Small intestine (tissue), 7 donors: ENCODE results near the gene HOXD11. TPM values are rescaled to one million over a fixed set of nuclear protein-coding genes. Genes with fewer than 3 reads are reported as not detected.

Source experiments
- DNase-seq, 2 donors: peaks; one replicate each; pipeline versions ENCODE4 v3.0.0 to v3.0.0-alpha.2; 2013
- FAIRE-seq: peaks from 2 replicates; lab custom pipeline; 2012; peaks lifted over from hg19 to GRCh38; lab: Jason Lieb, UNC
- H3K27ac ChIP-seq, 3 donors: one replicate each; pipeline ENCODE4 v1.5.1; 2013; ENCODE audit warnings: low read length in 2 of 3, mild to moderate bottlenecking in 2 of 3, control low read depth in 1 of 3, inconsistent platforms in 1 of 3, low read depth in 1 of 3, moderate library complexity in 1 of 3
- H3K27me3 ChIP-seq, 3 donors: one replicate each; pipeline ENCODE4 v1.6.1; 2013; ENCODE audit warnings: low read length in 3 of 3, inconsistent platforms in 1 of 3; ENCODE audit not compliant: control insufficient read depth in 3 of 3, insufficient read depth in 3 of 3
- H3K36me3 ChIP-seq, 3 donors: one replicate each; pipeline ENCODE4 v1.6.1; 2013; ENCODE audit warnings: low read length in 3 of 3, inconsistent platforms in 1 of 3, low read depth in 1 of 3, mild to moderate bottlenecking in 1 of 3, moderate library complexity in 1 of 3; ENCODE audit not compliant: control insufficient read depth in 3 of 3, insufficient read depth in 2 of 3
- H3K4me1 ChIP-seq, 3 donors: one replicate each; pipeline ENCODE4 v1.6.1; 2013; ENCODE audit warnings: low read length in 2 of 3, inconsistent platforms in 1 of 3, low read depth in 1 of 3, mild to moderate bottlenecking in 1 of 3, moderate library complexity in 1 of 3; ENCODE audit not compliant: control insufficient read depth in 3 of 3, insufficient read depth in 2 of 3
- H3K4me3 ChIP-seq, 3 donors: one replicate each; pipeline ENCODE4 v1.5.1; 2013; ENCODE audit warnings: low read length in 3 of 3, control low read depth in 1 of 3, inconsistent platforms in 1 of 3, low read depth in 1 of 3, mild to moderate bottlenecking in 1 of 3, moderate library complexity in 1 of 3
- H3K9me3 ChIP-seq, 2 donors: one replicate each; pipeline ENCODE4 v1.6.1; 2013; ENCODE audit warnings: low read depth in 1 of 2, low read length in 1 of 2; ENCODE audit not compliant: control insufficient read depth in 2 of 2, insufficient read depth in 1 of 2
- WGBS, 3 donors: extraction: QIAGEN DNeasy Blood & Tissue Kit; methylation state at CpG; one replicate each; pipeline ENCODE4 v1.1.7; 2013; 5-methylcytosine and 5-hydroxymethylcytosine counted together
- polyA plus RNA-seq, 4 donors: library from polyadenylated mRNA; stranded (reverse) in 3 of 4; unstranded in 1 of 4; fragments of 200-250 nt in 3 of 4; fragments of 120-200 nt in 1 of 4; gene quantifications; one replicate each; pipeline versions ENCODE4 v1.2.1 to v1.2.3, GENCODE V29; 2013
- donor health status: healthy with polysubstance abuse.
- donor health status: control.
- donor health status: control.
- donor health status: Bipolar disorder and iron deficiency.
- donor health status: healthy.

HOXD11 gene
- polyA plus RNA-seq, 4 donors: not detected

DNA sequence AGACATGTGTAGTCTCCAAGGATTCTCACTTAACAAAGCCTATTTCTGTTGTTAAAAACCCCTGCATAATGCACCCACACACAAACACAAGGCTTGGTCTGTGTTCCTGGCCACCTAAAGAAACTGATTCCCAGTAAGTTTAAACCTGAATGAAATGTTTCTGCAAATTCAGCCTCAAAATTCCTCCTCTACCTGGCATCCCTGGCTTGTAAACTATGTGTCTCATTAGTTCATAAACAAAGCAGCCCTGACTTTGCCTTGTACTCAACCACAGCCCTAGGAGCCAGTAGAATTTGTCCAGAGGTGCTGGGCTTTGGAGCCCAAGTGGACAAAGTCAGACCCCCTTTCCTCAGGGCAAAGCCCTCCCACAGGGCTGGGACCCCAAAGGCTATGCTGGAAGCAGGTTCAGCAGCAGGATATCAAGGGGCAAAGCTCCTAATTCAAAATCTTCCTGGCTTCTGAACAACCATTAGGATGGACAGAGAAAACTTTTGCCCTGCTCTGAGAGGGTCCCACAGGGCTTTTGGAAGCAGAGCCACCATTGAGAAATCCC is 17.2 kb upstream of the HOXD11 start:
- H3K27ac ChIP-seq: no peak overlapping the region

DNA sequence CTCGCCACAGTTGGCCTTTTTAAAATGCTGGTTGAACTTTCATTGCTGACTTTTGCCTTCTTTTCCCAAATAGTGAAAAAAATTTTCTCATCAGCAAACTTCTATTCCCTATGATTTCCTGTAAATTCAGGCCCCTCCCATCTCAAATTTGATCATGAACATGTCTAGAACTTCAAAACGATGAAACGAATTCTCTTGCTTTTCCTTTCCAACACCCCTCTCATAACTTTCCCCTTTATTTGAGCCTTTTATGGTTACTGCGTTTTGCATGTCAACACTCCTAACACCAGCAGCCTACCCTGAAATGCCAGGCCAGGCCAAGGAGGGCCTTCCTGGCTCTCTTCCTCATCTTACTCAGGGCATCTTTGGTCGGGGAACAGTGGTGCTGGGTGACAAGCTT is 16.2 kb upstream of the HOXD11 start:
- WGBS, 3 donors: 19 to 20% (median 19%) methylated on average over 5 of the region's 5 CpGs
- peaks cover 19 to 95% (median 70%) of the 10 kb centered on the region in 3 donors for H3K27me3 ChIP-seq
- H3K4me3 ChIP-seq: no peak overlapping the region
- no peak for FAIRE-seq
- no peaks in the 10 kb centered on the region for H3K36me3 ChIP-seq
- DNase-seq: no peak
- H3K9me3 ChIP-seq: peaks cover 0 to 6% of the 10 kb centered on the region in 2 donors
- no peak overlapping the region for H3K27ac ChIP-seq
- H3K4me1 ChIP-seq: peaks cover 0 to 14% (median 0%) of the 10 kb centered on the region in 3 donors

More for the DNA sequence above, 17.2 kb upstream of the HOXD11 start:
- Histone ChIP-seq H3K36me3 (no peaks in the 10 kb centered on the region), H3K9me3 (peaks cover 0 to 6% of the 10 kb centered on the region in 2 donors), H3K4me3 (no peak overlapping the region), H3K27me3 (peaks cover 22 to 95% (median 74%) of the 10 kb centered on the region in 3 donors), H3K4me1 (peaks cover 0 to 15% (median 0%) of the 10 kb centered on the region in 3 donors)
- FAIRE-seq (no peak), DNase-seq (no peak)

DNA sequence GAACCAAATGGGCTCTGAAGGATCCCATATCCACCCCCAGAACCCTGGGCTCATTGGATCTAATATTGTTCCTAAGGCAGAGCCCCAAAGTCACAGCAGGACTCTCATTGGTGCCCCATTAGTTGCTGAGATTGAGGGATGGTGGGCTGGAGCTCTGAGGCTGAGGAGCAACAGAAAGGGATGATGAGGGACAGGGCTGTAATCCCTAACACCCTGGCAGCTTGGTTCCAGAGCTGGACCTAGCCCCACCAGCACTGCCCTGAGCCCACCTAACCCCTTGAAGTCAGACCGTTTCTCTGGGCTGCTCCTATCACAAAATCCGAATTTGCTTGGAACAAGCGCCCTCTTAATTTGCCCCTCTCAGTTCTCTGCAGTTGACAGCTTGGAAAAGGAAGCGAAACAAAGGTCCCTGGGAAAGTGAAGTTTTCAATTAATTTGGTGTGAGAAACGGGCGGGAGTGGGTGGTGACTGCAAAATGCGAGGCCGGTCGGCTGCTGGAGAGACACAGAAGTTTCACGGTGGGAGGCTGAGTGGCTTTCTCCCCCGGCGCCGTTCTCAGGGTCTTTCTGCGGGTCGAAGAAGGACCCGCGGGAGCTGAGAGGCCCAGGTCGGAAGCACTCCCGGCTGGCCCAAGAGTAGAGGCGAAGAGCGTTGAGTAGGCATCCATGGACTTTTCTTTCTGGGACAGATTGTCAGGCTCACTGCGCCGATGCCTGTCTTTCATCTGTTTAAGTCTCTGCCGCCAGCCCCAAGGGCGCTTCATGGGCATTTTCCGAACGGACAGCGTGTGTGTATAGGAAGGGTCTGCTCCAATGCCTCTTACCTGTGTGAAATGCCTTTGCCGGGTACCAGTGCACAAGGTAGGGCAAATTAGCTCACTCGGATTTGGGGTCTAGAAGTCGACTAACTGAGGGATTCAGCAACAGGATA is 15.5 kb upstream of the HOXD11 start:
- WGBS, 3 donors: 5 to 7% (median 6%) methylated on average over 31 of the region's 31 CpGs
- no peak for DNase-seq

DNA sequence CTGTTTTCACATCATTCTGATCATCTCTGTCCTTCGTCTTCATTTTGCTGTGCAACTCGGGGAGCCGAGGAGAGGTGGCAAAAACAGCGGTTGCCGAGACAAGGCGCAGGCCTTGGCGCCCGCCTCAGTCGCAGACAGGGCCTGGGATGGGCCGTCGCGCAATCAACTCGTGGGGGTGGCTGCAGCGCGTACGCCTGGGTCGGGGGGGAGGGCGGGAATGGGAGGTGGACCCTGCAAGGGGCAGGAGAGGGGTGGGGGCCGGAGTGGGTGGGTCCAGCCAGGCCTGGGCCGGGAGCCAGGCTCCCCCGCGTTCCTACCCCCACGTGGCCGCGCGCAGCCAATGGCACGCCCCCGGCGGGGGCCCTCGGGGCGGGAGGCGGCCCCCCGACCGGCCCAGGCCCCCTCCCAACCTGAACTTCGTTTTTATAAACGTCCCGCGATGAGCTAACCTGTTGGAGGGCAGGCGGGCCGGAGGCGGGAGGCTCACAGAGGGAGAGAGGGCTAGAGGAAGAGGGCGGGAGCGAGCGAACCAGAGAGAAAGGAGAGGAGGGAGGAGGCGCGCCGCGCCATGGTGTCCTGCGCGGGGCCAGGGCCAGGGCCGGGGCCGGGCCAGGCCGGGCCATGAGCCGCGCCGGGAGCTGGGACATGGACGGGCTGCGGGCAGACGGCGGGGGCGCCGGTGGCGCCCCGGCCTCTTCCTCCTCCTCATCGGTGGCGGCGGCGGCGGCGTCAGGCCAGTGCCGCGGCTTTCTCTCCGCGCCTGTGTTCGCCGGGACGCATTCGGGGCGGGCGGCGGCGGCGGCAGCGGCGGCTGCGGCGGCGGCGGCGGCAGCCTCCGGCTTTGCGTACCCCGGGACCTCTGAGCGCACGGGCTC is 14.6 kb upstream of the HOXD11 start, which contains the start of gene HOXD13:
TSS of gene HOXD13 (plus strand) at position 452 of the 875 bp plus-strand sequence. CDS start at position 622, 170 bp downstream.
- Histone ChIP-seq H3K4me1 (peaks cover 0 to 20% (median 3%) of the 10 kb centered on the region in 3 donors), H3K27me3 (peaks cover 19 to 94% (median 73%) of the 10 kb centered on the region in 3 donors), H3K9me3 (peaks cover 0 to 4% of the 10 kb centered on the region in 2 donors), H3K4me3 (peak within 1 kb of the TSS in 1 of 3 donors; percentile 41), H3K27ac (no peak within 1 kb of the TSS), H3K36me3 (no peaks in the 10 kb centered on the region)
- 2 to 6% (median 4%) methylated on average over 60 to 95 of the region's 95 CpGs for WGBS, 3 donors
- FAIRE-seq: no peak
- DNase-seq: peak in 1 of 2 donors; percentile 54

More for the DNA sequence above, 15.5 kb upstream of the HOXD11 start:
- no peak for FAIRE-seq
- Histone ChIP-seq H3K36me3 (no peaks in the 10 kb centered on the region), H3K27me3 (peaks cover 19 to 94% (median 68%) of the 10 kb centered on the region in 3 donors), H3K9me3 (peaks cover 0 to 4% of the 10 kb centered on the region in 2 donors), H3K27ac (no peak overlapping the region), H3K4me1 (peaks cover 0 to 11% (median 0%) of the 10 kb centered on the region in 3 donors), H3K4me3 (no peak overlapping the region)

DNA sequence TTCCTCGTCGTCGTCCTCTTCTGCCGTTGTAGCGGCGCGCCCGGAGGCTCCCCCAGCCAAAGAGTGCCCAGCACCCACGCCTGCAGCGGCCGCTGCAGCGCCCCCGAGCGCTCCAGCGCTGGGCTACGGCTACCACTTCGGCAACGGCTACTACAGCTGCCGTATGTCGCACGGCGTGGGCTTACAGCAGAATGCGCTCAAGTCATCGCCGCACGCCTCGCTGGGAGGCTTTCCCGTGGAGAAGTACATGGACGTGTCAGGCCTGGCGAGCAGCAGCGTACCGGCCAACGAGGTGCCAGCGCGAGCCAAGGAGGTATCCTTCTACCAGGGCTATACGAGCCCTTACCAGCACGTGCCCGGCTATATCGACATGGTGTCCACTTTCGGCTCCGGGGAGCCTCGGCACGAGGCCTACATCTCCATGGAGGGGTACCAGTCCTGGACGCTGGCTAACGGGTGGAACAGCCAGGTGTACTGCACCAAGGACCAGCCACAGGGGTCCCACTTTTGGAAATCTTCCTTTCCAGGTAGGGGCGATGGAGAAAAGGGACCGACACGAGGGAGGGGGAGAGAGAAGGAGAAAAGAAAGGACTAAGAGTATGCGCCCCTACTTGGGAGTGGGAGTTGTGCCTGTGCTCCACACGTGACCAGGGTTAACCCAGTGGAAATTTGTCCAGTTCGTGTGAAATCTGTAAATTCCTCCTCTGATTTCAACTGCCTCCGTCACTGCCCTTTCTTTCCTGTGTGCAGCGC is 13.8 kb upstream of the HOXD11 start:
- H3K36me3 ChIP-seq: no peaks in the 10 kb centered on the region
- 4 to 6% (median 4%) methylated on average over 45 to 53 of the region's 53 CpGs for WGBS, 3 donors
- H3K27ac ChIP-seq: no peak overlapping the region
- peaks cover 0 to 13% (median 3%) of the 10 kb centered on the region in 3 donors for H3K4me1 ChIP-seq
- peak overlapping the region in 1 of 3 donors; percentile 41 for H3K4me3 ChIP-seq
- FAIRE-seq (no peak), DNase-seq (peak in 1 of 2 donors; percentile 48)
- peaks cover 15 to 94% (median 73%) of the 10 kb centered on the region in 3 donors for H3K27me3 ChIP-seq
- peaks cover 0 to 2% of the 10 kb centered on the region in 2 donors for H3K9me3 ChIP-seq

DNA sequence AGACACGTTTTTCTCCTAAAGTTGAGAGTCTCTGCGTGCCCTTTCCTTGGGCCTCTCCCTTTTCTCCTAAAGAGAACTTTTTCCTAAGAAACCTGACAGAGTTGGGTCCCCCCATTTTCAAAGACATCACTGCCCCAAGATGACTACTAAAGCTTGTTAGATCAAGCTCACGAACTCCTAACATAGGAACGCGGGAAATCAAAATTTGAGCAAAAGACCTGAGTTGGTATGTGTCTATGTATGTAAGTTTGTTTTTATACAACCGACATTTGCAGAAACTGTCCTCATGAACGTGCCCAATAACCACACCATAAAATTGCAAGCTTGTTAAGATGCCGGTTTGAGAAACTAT is 13.2 kb upstream of the HOXD11 start:
- H3K27me3 ChIP-seq: peaks cover 15 to 94% (median 73%) of the 10 kb centered on the region in 3 donors
- H3K9me3 ChIP-seq: peaks cover 0 to under 1% of the 10 kb centered on the region in 2 donors
- DNase-seq (no peak), FAIRE-seq (no peak)
- peaks cover 0 to 13% (median 3%) of the 10 kb centered on the region in 3 donors for H3K4me1 ChIP-seq
- H3K27ac ChIP-seq: no peak overlapping the region
- 7 to 9% (median 8%) methylated on average over 8 of the region's 8 CpGs for WGBS, 3 donors
- H3K36me3 ChIP-seq: no peaks in the 10 kb centered on the region
- no peak overlapping the region for H3K4me3 ChIP-seq

DNA sequence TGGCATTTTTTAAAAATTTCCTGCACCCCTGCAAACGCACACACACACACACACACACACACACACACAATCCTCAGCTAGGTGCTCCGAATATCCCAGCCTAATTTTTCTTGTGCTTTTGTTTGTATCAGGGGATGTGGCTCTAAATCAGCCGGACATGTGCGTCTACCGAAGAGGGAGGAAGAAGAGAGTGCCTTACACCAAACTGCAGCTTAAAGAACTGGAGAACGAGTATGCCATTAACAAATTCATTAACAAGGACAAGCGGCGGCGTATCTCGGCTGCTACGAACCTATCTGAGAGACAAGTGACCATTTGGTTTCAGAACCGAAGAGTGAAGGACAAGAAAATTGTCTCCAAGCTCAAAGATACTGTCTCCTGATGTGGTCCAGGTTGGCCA is 12.7 kb upstream of the HOXD11 start:
- H3K4me1 ChIP-seq: peaks cover 0 to 13% (median 3%) of the 10 kb centered on the region in 3 donors
- no peak overlapping the region for H3K27ac ChIP-seq
- WGBS, 3 donors: 7 to 13% (median 11%) methylated on average over 12 of the region's 12 CpGs
- FAIRE-seq (no peak), DNase-seq (no peak)
- no peak overlapping the region for H3K4me3 ChIP-seq
- H3K27me3 ChIP-seq: peaks cover 15 to 94% (median 73%) of the 10 kb centered on the region in 3 donors
- H3K36me3 ChIP-seq: no peaks in the 10 kb centered on the region
- no peaks in the 10 kb centered on the region for H3K9me3 ChIP-seq
